ENCODE results near the gene ADAMTSL1. TPM values are rescaled to one million over a fixed set of nuclear protein-coding genes. Genes with fewer than 3 reads are reported as not detected.

ADAMTSL1 gene
- total and polyA plus RNA-seq, 4 donors = 0.31 to 3.4 (median 1.9) TPM

GRCh38 chr9:18632632-18633403, 158.9 kb downstream of the ADAMTSL1 start:
- no peaks in the 10 kb centered on the region for H3K27me3 ChIP-seq (ENCODE audit: control insufficient read depth in 4 of 4, insufficient read depth in 4 of 4, low read length in 3 of 4)
- peaks cover 0 to 2% (median 0%) of the 10 kb centered on the region in 4 donors for H3K36me3 ChIP-seq (ENCODE audit: control insufficient read depth in 4 of 4, insufficient read depth in 3 of 4, low read depth in 1 of 4, low read length in 3 of 4)
- H3K4me1 ChIP-seq (ENCODE audit: control insufficient read depth in 4 of 4, insufficient read depth in 4 of 4, low read length in 3 of 4) = no peaks in the 10 kb centered on the region
- no peak for TF ChIP-seq EGR1 (IDR thresholded peaks at IDR 0.05; ENCODE audit: low read depth in 2 of 2)
- no peak for TF ChIP-seq FOXA1 (IDR thresholded peaks at IDR 0.05)
- no peak for TF ChIP-seq MAX (IDR thresholded peaks at IDR 0.05)
- no peak for TF ChIP-seq TAF1 (conservative IDR thresholded peaks at IDR 0.05)
- no peak for TF ChIP-seq RXRA (IDR thresholded peaks at IDR 0.05)
- no peak for TF ChIP-seq SP1 (IDR thresholded peaks at IDR 0.05)
- no peak for TF ChIP-seq ZBTB33 (IDR thresholded peaks at IDR 0.05)
- no peak for TF ChIP-seq JUND (IDR thresholded peaks at IDR 0.05)
- TF ChIP-seq YY1 (IDR thresholded peaks at IDR 0.05) = no peak
- no peak for TF ChIP-seq CTCF (IDR thresholded peaks at IDR 0.05; ENCODE audit: low read depth, low read length, missing input control)
- no peak for TF ChIP-seq FOXA2 (IDR thresholded peaks at IDR 0.05)
- TF ChIP-seq NR2F2 (IDR thresholded peaks at IDR 0.05) = no peak
- WGBS = 71% methylated on average over 5 of the region's 5 CpGs
- no peak overlapping the region for H3K4me3 ChIP-seq (ENCODE audit: low read depth in 1 of 3, low read length in 3 of 3)
- DNase-seq (ENCODE audit: low spot score) = no peak
- H3K27ac ChIP-seq (ENCODE audit: low read depth in 1 of 2, low read length in 2 of 2) = no peak overlapping the region
- H3K9me3 ChIP-seq (ENCODE audit: control insufficient read depth in 4 of 4, low read length in 3 of 4) = no peaks in the 10 kb centered on the region
- no peak overlapping the region for H3K9ac ChIP-seq (ENCODE audit: low read depth in 1 of 2, low read length in 2 of 2)

GRCh38 chr9:18636781-18637180, 162.8 kb downstream of the ADAMTSL1 start:
- 68% methylated on average over 2 of the region's 2 CpGs for WGBS
- Histone ChIP-seq H3K4me3 (ENCODE audit: low read depth in 1 of 3, low read length in 3 of 3) (no peak overlapping the region), H3K9me3 (ENCODE audit: control insufficient read depth in 4 of 4, low read length in 3 of 4) (no peaks in the 10 kb centered on the region), H3K27me3 (ENCODE audit: control insufficient read depth in 4 of 4, insufficient read depth in 4 of 4, low read length in 3 of 4) (no peaks in the 10 kb centered on the region), H3K27ac (ENCODE audit: low read depth in 1 of 2, low read length in 2 of 2) (no peak overlapping the region), H3K36me3 (ENCODE audit: control insufficient read depth in 4 of 4, insufficient read depth in 3 of 4, low read depth in 1 of 4, low read length in 3 of 4) (peaks cover 0 to 2% (median 0%) of the 10 kb centered on the region in 4 donors), H3K4me1 (ENCODE audit: control insufficient read depth in 4 of 4, insufficient read depth in 4 of 4, low read length in 3 of 4) (no peaks in the 10 kb centered on the region), H3K9ac (ENCODE audit: low read depth in 1 of 2, low read length in 2 of 2) (no peak overlapping the region)
- TF ChIP-seq EGR1 (IDR thresholded peaks at IDR 0.05; ENCODE audit: low read depth in 2 of 2) = no peak
- no peak for TF ChIP-seq ZBTB33 (IDR thresholded peaks at IDR 0.05)
- TF ChIP-seq ATF3 (IDR thresholded peaks at IDR 0.05) = no peak
- TF ChIP-seq RXRA (IDR thresholded peaks at IDR 0.05) = no peak
- no peak for TF ChIP-seq YY1 (IDR thresholded peaks at IDR 0.05)
- DNase-seq (ENCODE audit: low spot score) = no peak
